ENCODE measurements around the gene TGFBR3.

Gene TGFBR3

GRCh38 chr1:91732291-91733107 lies 153.5 kb downstream of the TGFBR3 start:
- no peak for DNase-seq (ENCODE audit: low read depth)

DNA sequence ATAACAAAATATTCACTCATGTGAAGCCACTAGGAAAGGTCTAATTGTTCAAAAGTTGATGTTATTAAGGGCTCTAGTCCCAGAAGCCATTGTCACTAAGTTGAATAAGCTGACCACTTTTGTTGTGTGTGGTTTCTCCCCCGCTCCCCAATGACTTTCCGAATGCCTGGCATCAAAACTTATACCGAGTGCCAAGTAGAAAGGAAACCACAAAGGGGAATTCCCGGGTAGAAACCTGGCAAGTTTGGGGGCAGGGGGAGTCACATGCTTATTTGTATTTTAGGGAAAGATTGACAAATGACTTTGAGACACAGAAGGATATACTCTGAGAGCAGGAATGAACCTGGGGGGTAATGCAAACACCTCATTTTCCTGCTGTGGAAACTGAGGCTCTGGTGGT lies 154.1 kb downstream of the TGFBR3 start:
- DNase-seq (ENCODE audit: low read depth) = no peak

DNA sequence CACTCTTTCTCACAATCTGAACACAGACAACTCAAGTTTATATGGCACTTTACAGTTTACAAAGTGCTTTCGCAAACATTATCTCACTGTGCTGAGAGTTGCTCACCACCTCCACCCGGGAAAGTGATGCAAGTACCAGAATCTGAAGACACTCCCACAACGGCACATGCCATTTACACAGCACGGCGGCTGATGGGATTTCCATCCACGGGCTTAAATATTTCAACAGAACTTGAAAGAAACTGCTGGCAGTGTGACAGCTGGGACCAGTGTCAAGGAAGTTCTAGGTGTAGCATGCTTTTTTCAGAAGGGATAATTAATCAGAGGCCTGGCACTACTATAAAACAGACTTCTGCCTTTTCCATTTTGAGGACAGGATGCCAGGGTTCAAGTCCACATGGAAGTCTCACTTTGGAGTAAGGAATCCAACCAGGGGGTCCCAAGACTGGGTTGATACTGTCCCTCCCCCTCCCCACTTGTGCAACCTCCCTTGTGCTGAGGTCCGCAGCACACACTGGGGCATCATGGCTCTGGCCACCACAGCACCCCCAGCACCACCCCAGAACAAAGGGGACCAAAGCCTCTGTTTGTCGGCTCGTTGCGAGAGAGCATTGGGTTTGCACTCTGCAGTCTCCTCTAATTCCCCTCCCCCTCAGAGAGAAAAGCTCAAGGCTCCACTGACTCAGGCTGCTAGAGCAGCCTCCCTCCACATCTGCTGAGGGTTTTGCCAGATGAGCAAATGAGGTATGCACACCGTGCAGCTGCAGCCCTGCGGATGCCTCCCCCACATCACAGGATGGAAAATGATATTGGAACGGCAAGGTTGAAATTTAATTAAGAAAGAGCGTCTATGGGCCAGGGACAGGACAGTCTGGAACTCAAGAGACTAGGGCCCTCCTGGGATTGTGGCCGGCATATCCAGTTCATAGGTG lies 154.9 kb downstream of the TGFBR3 start:
- DNase-seq (ENCODE audit: low read depth) = no peak

DNA sequence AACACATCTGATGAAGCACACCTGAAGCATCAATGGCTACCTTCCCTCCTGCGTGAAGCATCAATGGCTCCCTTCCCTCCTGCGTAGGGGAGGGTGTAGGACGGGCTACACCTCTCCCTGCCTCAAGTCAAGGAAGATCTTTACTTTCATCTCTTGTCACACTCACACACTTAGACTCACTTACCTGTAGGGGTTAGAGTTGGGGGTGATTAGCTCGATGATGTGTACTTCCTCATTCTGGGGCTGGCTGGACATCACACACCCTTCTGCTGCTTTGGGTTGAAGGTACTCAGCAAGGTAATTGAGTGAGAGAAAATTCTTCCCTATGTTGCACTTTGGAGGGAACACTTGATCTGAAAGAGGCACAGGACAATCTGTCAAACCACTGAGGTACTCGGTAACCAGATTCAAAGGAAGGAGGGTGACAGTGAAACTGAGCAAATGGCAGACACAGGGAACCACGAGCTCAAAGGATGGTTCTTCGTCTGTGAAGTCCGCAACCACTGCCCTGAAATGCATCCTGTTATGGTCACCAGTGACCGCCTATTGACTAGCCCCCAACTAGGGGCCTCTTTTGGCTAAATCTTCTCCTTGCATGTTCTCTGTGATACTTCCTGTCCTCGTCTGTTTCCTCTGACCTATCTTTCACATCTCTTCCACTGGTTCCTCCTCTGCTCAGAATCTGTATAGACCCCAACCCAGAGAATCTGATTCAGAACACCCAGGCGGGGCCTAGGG lies 156.2 kb downstream of the TGFBR3 start:
- DNase-seq (ENCODE audit: low read depth) = no peak

GRCh38 chr1:91727763-91728162 lies 158.2 kb downstream of the TGFBR3 start:
- no peak for DNase-seq (ENCODE audit: low read depth)

GRCh38 chr1:91725989-91726721 lies 159.8 kb downstream of the TGFBR3 start:
- DNase-seq (ENCODE audit: low read depth) = no peak

- no peak for DNase-seq (ENCODE audit: low read depth)
Measured at GRCh38 chr1:91725618-91725988, 160.3 kb downstream of the TGFBR3 start.

DNA sequence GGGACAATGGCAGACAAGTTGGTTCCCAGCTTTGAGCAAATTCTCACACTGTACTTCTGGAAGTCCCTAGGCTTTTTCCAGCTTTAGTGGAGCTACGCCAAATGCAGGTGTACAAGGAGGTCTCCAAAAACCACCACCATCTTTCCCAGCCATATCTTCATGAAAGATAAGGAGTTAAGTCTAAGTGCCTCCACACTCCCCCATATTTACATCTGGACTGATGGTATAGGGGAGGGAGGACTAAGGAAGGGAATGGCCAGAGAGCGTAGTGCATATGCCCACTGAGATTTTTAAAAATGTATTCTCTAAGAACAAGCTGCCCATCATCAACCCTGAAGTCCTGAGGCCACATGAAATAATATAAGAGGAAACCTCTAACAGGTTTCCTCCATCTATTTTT lies 161.3 kb downstream of the TGFBR3 start:
- no peak for DNase-seq (ENCODE audit: low read depth)

- DNase-seq (ENCODE audit: low read depth) = no peak
Measured at GRCh38 chr1:91724231-91724630, 161.7 kb downstream of the TGFBR3 start.

DNA sequence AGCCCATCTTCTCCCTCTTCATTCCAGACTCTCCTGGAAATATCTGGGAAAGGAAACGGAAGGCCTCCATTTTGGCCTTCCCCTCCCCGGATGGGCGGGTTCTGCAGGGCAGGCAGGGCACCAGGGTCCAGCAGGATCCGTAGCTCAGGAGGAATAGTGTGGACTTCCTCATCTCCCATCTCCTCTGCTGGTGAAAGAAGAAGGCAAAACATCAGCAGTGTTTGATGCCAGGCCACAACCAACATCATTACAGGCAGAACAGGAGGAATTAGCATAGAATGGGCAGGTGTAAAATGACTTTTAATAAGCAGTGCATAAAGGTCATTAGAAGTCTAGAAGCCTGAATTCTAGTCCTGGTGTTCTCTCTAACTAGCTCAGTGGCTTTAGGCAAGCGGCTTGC lies 165.9 kb downstream of the TGFBR3 start:
- DNase-seq (ENCODE audit: low read depth) = no peak

DNA sequence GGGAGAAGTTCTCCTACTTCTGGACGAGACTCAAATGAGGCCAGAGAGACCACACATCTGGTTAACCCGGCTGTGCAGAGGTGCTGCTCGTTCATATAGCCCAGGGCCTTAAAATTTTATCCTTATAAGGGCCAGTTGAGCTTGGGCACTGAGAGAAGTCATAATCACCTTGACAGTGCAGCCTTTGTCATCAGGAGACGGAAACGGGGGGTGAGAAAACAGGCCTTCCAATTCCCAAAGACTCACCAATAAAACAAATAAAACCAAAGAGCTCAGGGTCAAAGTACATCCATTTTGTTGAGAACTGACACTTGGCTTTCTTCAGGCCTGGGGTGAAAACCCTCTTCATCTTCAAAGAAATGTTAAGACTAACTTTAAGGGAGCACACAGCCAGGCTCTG lies 167.1 kb downstream of the TGFBR3 start:
- DNase-seq (ENCODE audit: low read depth) = no peak

GRCh38 chr1:91718368-91718767 lies 167.6 kb downstream of the TGFBR3 start:
- no peak for DNase-seq (ENCODE audit: low read depth)

DNA sequence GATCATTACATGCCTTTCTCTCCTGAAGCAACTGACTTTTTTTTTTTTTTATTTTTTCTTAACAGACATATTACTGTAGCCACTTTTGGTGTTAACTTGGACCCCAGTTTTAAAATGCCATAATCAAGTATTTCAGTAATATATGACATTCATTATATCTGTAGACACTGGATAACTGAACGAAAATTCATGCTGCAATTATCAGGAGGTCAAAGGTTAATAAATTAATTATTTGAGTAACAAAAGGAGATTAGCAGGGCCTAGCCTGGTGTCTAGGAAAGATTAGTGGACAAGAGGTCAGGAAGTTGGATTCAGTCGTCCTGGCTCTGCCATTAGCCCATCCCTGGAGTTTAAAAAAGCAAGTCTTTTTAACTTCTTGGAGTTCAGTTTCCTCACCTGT lies 168.1 kb downstream of the TGFBR3 start:
- no peak for DNase-seq (ENCODE audit: low read depth)

DNA sequence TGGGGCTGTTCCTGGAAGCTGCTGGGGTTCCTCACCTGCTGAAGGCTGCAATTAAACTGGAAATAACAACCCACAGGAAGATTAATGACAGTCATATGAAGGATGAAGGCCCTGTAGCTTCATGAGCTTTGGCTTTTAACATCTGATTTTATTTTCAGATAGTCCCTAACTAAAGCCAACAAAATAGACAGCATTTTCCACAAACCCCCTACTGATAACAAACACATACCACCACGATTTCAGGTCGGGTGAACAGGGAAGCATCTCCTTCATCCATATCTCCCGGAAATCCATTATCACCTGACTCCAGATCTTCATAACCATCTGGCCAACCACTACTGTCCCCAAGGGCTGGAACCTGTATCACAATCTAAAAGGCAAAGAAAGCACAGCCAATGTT lies 169.6 kb downstream of the TGFBR3 start:
- DNase-seq (ENCODE audit: low read depth) = no peak

DNA sequence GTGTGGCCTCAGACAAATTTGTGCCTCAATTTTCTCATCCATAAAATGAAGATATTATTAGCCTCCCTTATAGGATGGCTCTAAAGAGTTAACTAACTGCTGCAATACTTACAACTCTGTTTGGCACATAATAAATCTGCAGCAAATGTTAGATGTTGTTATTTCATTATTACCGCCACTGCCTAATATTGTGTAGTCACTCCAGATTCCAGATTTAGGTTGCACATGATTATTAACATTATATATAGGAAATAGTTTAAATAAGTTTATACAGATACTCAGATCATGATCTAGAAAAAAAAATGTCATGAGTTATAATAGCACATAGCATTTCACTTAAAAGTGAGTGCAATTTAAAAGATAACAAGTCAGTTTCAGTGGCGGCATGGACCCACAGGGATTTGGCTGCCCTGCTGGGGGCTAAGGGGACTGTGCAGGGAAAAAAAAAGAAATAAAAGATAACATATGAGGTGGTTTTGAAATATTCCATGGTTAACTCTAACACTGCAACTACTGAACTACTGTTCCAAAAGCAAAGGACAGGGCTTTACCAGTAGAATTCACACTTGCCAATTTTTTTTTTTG lies 170.4 kb downstream of the TGFBR3 start:
- no peak for DNase-seq (ENCODE audit: low read depth)

- DNase-seq (ENCODE audit: low read depth) = no peak
Measured at GRCh38 chr1:91714867-91715381, 171.0 kb downstream of the TGFBR3 start.

- DNase-seq (ENCODE audit: low read depth) = no peak
Measured at GRCh38 chr1:91712981-91713841, 172.7 kb downstream of the TGFBR3 start.

GRCh38 chr1:91712393-91712792 lies 173.6 kb downstream of the TGFBR3 start:
- no peak for DNase-seq (ENCODE audit: low read depth)

DNA sequence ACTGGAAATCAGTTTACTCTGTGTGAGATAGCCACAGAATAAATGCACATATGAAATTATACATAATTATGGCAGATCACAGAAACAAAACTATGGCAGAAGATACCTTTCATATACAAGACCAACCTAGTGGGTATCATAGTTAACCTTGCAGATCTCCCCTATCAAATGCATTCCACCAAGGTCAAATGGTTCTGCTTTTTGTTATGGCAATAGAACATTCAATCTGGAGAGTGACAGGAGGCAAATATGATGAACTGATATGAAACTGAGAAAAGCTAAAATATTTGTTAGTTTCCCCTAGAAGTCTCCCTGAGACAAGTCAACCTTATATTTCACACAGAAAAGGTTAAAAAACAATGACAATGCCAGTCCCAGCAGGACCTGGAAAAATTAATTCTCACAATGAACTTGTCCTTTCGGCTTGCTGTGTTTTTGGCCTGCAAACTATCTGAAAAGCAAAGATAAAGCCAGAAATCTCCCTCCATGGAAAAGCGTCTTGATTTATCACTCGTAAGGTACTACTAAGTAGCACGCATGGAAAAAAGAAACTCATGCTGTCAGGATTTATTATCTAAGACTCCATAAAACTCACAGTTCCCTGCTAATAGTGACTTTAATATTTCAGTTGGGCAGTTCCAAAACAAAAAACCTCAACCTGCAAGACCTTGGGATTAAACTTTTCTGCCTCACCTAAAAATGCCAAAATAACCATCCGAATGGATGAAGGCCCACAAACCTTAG lies 174.3 kb downstream of the TGFBR3 start:
- no peak for DNase-seq (ENCODE audit: low read depth)

DNA sequence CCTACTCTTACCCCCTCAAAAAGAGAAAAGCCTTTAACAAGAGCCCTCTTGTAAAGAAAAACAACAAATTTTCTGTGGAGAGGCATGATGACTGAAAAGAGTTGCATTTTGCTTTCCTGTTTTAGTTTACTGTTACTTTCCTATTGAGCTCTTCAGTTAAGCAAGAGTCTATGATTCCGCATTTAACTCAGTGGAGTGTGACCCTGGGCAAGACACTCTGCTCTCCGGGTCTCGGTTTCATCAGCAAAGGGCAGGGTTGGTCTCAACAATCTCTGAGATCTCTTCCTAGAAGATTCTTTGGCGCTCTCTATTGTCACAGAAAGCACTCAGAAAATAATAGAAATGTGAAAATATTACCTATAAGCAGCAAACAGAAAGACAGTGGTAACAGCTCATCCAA lies 175.7 kb downstream of the TGFBR3 start:
- DNase-seq (ENCODE audit: low read depth) = no peak
